GM12873 (cell line): ENCODE results near the gene HIP1.

Experiments
- TF ChIP-seq, protein P1 (sequence below): IDR thresholded peaks from 2 replicates; pipeline ENCODE4 v1.5.1; 2012; ENCODE audit warnings: low read depth, mild to moderate bottlenecking, moderate library complexity, low read length, control low read depth; ENCODE audit not compliant: insufficient read depth; ENCODE audit errors: missing control alignments

The HIP1 gene

GRCh38 chr7:75629044-75629443, 109.7 kb downstream of the HIP1 start:
- TF ChIP-seq, protein P1, sequence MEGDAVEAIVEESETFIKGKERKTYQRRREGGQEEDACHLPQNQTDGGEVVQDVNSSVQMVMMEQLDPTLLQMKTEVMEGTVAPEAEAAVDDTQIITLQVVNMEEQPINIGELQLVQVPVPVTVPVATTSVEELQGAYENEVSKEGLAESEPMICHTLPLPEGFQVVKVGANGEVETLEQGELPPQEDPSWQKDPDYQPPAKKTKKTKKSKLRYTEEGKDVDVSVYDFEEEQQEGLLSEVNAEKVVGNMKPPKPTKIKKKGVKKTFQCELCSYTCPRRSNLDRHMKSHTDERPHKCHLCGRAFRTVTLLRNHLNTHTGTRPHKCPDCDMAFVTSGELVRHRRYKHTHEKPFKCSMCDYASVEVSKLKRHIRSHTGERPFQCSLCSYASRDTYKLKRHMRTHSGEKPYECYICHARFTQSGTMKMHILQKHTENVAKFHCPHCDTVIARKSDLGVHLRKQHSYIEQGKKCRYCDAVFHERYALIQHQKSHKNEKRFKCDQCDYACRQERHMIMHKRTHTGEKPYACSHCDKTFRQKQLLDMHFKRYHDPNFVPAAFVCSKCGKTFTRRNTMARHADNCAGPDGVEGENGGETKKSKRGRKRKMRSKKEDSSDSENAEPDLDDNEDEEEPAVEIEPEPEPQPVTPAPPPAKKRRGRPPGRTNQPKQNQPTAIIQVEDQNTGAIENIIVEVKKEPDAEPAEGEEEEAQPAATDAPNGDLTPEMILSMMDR, result no peak

GRCh38 chr7:75628055-75628454, 110.7 kb downstream of the HIP1 start:
- TF ChIP-seq, protein P1, result no peak

DNA sequence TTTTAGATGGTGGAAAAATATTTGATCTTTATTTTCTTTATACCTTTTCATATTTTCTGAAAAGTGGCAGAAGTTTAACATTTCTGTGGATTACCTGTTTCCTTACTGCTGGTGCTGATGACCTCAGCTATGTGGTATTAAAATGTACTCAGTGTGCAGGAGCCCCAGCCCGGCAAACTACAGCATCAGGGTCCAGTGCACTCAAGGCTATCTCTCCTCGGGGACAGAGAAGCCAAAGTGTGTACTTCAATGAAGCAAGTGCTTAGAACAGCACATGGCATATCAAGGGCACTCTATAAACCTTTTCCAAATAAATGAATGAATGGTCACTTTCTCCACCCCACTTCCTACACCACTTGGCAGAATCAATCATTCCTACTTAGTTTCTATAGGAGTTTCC, 111.8 kb downstream of the HIP1 start:
- TF ChIP-seq, protein P1, result no peak

GRCh38 chr7:75625868-75626267, 112.9 kb downstream of the HIP1 start:
- TF ChIP-seq, protein P1, result no peak

DNA sequence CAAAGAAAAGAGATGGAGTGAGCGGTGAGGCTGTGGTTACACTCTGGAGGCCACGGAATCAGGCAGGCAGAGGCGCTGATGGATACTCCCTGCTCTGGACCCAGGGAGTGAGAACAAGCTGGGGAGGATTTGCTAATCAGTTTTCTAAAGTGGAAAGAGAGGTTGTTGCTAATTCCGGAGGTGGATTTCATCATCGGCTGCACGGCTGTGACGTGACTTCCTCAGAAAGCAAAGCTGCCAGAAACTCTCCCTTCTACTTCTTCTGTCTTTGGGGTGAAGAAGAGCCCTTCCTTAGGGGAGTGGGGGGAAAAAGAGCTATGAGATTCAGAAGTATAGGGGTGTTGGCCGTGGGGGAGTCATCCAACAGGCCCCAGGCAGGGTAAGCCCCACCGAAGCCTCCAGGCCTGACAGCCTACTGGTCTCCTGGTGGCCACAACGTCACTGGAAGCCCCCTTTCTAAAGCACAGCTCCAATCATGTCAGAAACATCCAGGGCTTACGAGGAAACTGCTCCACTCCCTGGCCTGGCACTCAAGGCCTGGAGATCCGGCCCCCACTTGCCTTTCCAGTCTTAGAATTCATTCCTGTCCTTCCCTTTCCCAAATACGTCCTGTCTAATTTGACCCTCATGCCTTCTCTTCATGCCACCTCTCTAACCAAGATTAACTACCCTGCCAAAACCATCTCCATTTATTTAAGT, 114.5 kb downstream of the HIP1 start:
- TF ChIP-seq, protein P1, result no peak

DNA sequence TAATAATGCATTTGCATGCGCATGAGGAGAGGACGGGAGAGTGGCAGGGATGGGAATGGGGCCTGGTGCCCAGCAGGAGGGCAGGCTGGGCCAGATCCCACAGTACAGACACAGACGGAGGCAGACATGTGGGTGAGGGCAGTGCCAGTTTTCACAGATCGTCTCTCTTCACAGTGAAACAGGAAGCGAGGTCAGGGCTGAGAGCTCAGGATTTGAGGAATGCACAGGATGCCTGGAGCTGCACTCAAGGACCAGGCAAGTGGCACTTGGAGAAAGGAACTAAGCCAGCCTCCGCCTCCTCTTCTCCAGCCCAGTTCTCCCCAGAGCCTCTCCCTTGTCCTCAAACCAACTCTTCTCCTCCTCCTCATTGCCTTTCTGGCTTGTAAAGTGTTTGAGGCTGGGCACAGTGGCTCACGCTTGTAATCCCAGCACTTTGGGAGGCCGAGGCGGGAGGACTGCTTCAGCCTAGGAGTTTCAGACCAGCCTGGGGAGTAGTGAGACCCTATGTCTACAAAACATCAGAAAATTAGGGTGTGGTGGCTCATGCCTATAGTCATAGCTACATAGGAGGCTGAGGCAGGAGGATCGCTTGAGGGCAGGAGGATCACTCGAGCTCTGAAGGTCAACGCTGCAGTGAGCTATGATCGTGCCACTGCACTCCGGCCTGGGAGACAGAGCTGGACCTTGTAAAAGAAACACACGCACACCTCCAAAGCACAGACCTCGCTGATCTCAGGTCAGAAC, 115.2 kb downstream of the HIP1 start:
- TF ChIP-seq, protein P1, result no peak

- TF ChIP-seq, protein P1, result no peak
Measured at GRCh38 chr7:75621124-75621523, 117.6 kb downstream of the HIP1 start.
